Thyroid gland (tissue), 4 donors: Measurements from ENCODE around the gene AGBL4.

ENCODE experiments used
- CTCF ChIP-seq, 6 experiments: fragments of 200-600 bp in 3 of 6; fragments of 450-650 bp in 3 of 6; sonication (generic) in 3 of 6; IDR thresholded peaks; one replicate each; pipeline ENCODE4 v1.5.1; 2016 to 2019; ENCODE audit warnings: antibody characterized with exemption in 6 of 6, mild to moderate bottlenecking in 2 of 6, inconsistent platforms in 1 of 6, moderate library complexity in 1 of 6
- POLR2A ChIP-seq, 2 donors: fragments of 450-650 bp; IDR thresholded peaks; one replicate each; pipeline ENCODE4 v1.6.1; 2017; ENCODE audit warnings: antibody characterized with exemption in 2 of 2, mild to moderate bottlenecking in 2 of 2, moderate library complexity in 1 of 2

GRCh38 chr1:49971088-49971487, 52.7 kb downstream of the AGBL4 start:
- TF ChIP-seq CTCF (IDR thresholded peaks at IDR 0.05) (no peak), POLR2A (IDR thresholded peaks at IDR 0.05) (no peak)
